ENCODE data around the gene KATNAL2. TPM values are rescaled to one million over a fixed set of nuclear protein-coding genes. Genes with fewer than 3 reads are reported as not detected.

KATNAL2 gene
- total and polyA plus RNA-seq, 9 donors = 0.78 to 5.1 (median 2.8) TPM

DNA sequence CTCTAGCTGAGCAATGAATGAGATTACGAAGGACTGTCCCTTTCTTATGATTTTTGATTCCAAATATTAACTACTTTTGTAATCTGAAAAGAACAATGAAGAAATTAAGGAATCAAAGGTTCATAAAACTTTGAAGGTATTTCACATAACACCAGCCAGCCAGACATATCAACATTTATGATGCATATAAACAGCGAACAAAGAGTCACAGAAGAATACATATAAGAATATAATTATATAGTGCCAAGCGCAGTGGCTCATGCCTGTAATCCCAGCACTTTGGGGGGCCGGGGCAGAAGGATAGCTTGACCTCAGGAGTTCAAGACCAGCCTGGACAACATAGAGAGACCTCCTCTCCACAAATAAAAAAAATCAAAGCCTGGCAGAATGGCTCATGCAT, 34.2 kb upstream of the KATNAL2 start:
- H3K9me3 ChIP-seq = no peaks in the 10 kb centered on the region
- DNase-seq = no peak
- 94 to 98% (median 97%) methylated on average over 4 of the region's 4 CpGs for WGBS, 3 donors
- no peaks in the 10 kb centered on the region for H3K36me3 ChIP-seq
- H3K27ac ChIP-seq = no peak overlapping the region
- H3K4me1 ChIP-seq (ENCODE audit: insufficient read depth) = peaks cover 2% of the 10 kb centered on the region
- intact Hi-C loops (cut with DNase I) = no loop called here
- H3K4me3 ChIP-seq = no peak overlapping the region
- TF ChIP-seq EP300 (IDR thresholded peaks at IDR 0.05) = no peak
- no peak for TF ChIP-seq CTCF (IDR thresholded peaks at IDR 0.05)
- TF ChIP-seq POLR2A (IDR thresholded peaks at IDR 0.05) = no peak
- no peaks in the 10 kb centered on the region for H3K27me3 ChIP-seq

GRCh38 chr18:46886893-46887292, 30.5 kb upstream of the KATNAL2 start:
- peaks cover 2% of the 10 kb centered on the region for H3K4me1 ChIP-seq (ENCODE audit: insufficient read depth)
- 25 to 33% (median 31%) methylated on average over 2 of the region's 2 CpGs for WGBS, 3 donors
- H3K4me3 ChIP-seq = no peak overlapping the region
- no peaks in the 10 kb centered on the region for H3K27me3 ChIP-seq
- H3K36me3 ChIP-seq = no peaks in the 10 kb centered on the region
- TF ChIP-seq CTCF (IDR thresholded peaks at IDR 0.05) = no peak
- no peak for TF ChIP-seq EP300 (IDR thresholded peaks at IDR 0.05)
- no peak for TF ChIP-seq POLR2A (IDR thresholded peaks at IDR 0.05)
- H3K9me3 ChIP-seq = peaks cover 0 to 12% of the 10 kb centered on the region in 2 donors
- no peak for DNase-seq
- intact Hi-C loops (cut with DNase I) = no loop called here
- H3K27ac ChIP-seq = no peak overlapping the region

- WGBS, 3 donors = 94 to 96% (median 94%) methylated on average over 1 of the region's 1 CpG
- peaks cover 2% of the 10 kb centered on the region for H3K4me1 ChIP-seq (ENCODE audit: insufficient read depth)
- intact Hi-C loops (cut with DNase I) = no loop called here
- DNase-seq = no peak
- no peak overlapping the region for H3K4me3 ChIP-seq
- no peak overlapping the region for H3K27ac ChIP-seq
- no peaks in the 10 kb centered on the region for H3K36me3 ChIP-seq
- no peaks in the 10 kb centered on the region for H3K27me3 ChIP-seq
- TF ChIP-seq CTCF (IDR thresholded peaks at IDR 0.05) (no peak), POLR2A (IDR thresholded peaks at IDR 0.05) (no peak), EP300 (IDR thresholded peaks at IDR 0.05) (no peak)
- H3K9me3 ChIP-seq = peaks cover 0 to 12% of the 10 kb centered on the region in 2 donors
Observed at GRCh38 chr18:46888965-46889364, 28.4 kb upstream of the KATNAL2 start.

GRCh38 chr18:46891742-46892214, 25.6 kb upstream of the KATNAL2 start:
- Histone ChIP-seq H3K27me3 (no peaks in the 10 kb centered on the region), H3K4me3 (no peak overlapping the region), H3K36me3 (no peaks in the 10 kb centered on the region), H3K4me1 (ENCODE audit: insufficient read depth) (no peaks in the 10 kb centered on the region), H3K27ac (no peak overlapping the region), H3K9me3 (peaks cover 0 to 12% of the 10 kb centered on the region in 2 donors)
- 91 to 93% (median 91%) methylated on average over 3 of the region's 3 CpGs for WGBS, 3 donors
- TF ChIP-seq CTCF (IDR thresholded peaks at IDR 0.05) (no peak), POLR2A (IDR thresholded peaks at IDR 0.05) (no peak), EP300 (IDR thresholded peaks at IDR 0.05) (no peak)
- no peak for DNase-seq
- intact Hi-C loops (cut with DNase I) = no loop called here
